T-helper 2 cell treated with Interferon-gamma antibody and Interleukin-4, amounts not matched to agents 5 μg/mL and 100 μg/mL, for 36 hours (primary cell): ENCODE measurements around the gene MRPS18A.

ENCODE experiments used
- DNase-seq: peaks from one replicate; pipeline ENCODE4 v3.0.0; 2021; ENCODE audit warnings: low spot score
- H3K27ac Mint-ChIP-seq: one replicate; pipeline ENCODE4 v1.8.0; 2021; ENCODE audit warnings: mild to moderate bottlenecking, mixed read lengths
- H3K27me3 Mint-ChIP-seq: one replicate; pipeline ENCODE4 v1.8.0; 2021; ENCODE audit warnings: low read depth, mixed read lengths
- H3K36me3 Mint-ChIP-seq: one replicate; pipeline ENCODE4 v1.8.0; 2021; ENCODE audit warnings: low read depth, mixed read lengths
- H3K4me1 Mint-ChIP-seq: one replicate; pipeline ENCODE4 v1.8.0; 2021; ENCODE audit warnings: low read depth, mixed read lengths
- H3K4me3 Mint-ChIP-seq: one replicate; pipeline ENCODE4 v1.8.0; 2022; ENCODE audit warnings: mild to moderate bottlenecking, moderate library complexity, mixed read lengths
- H3K9me3 Mint-ChIP-seq: one replicate; pipeline ENCODE4 v1.8.0; 2021; ENCODE audit warnings: mixed read lengths

The MRPS18A gene

DNA sequence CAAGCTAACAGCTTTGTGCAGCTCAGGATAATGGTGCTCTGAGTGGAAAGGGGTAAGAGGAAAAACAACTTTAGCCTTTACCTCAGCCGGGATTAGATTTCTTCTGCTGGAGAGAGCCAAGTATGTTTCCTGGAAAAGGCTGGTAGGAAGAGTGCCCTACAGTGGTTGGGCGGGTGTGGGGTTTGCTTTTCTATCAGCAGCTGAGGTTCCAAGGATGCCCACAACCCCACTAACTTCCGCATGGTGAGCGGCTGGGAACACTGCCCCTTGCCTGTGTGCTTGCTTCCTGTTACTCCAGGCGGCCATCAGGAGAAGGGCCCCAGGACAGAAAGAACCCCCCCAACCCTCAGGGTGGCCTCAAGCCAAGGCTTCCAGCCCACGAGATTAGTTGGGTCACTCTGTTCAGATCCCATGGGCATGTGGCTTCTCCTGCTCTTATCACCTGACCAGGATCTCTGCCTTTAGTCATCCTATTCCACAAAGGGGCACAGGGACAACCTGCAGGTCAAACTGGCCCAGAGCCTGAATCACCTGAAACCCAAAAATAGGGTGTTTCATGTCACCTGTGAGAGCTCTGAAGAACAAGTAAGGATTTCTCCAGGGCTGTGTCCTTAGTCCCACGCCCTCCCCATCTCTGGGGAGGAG, 10.5 kb downstream of the MRPS18A start:
- Mint-ChIP-seq H3K4me3 (no peak overlapping the region), H3K4me1 (no peaks in the 10 kb centered on the region), H3K36me3 (peaks cover 38% of the 10 kb centered on the region), H3K27ac (no peak overlapping the region), H3K9me3 (no peaks in the 10 kb centered on the region), H3K27me3 (no peaks in the 10 kb centered on the region)
- DNase-seq: no peak

GRCh38 chr6:43674921-43675320, 12.7 kb downstream of the MRPS18A start:
- H3K27me3 Mint-ChIP-seq: no peaks in the 10 kb centered on the region
- no peak overlapping the region for H3K27ac Mint-ChIP-seq
- peaks cover 11% of the 10 kb centered on the region for H3K4me1 Mint-ChIP-seq
- H3K4me3 Mint-ChIP-seq: no peak overlapping the region
- DNase-seq: no peak
- peaks cover 49% of the 10 kb centered on the region for H3K36me3 Mint-ChIP-seq
- no peaks in the 10 kb centered on the region for H3K9me3 Mint-ChIP-seq

- DNase-seq: no peak
- H3K27me3 Mint-ChIP-seq: no peaks in the 10 kb centered on the region
- H3K9me3 Mint-ChIP-seq: no peaks in the 10 kb centered on the region
- H3K27ac Mint-ChIP-seq: no peak overlapping the region
- H3K36me3 Mint-ChIP-seq: peaks cover 50% of the 10 kb centered on the region
- H3K4me1 Mint-ChIP-seq: peaks cover 14% of the 10 kb centered on the region
- H3K4me3 Mint-ChIP-seq: no peak overlapping the region
These were observed 13.3 kb downstream of the MRPS18A start for GRCh38 chr6:43674291-43674690.

DNA sequence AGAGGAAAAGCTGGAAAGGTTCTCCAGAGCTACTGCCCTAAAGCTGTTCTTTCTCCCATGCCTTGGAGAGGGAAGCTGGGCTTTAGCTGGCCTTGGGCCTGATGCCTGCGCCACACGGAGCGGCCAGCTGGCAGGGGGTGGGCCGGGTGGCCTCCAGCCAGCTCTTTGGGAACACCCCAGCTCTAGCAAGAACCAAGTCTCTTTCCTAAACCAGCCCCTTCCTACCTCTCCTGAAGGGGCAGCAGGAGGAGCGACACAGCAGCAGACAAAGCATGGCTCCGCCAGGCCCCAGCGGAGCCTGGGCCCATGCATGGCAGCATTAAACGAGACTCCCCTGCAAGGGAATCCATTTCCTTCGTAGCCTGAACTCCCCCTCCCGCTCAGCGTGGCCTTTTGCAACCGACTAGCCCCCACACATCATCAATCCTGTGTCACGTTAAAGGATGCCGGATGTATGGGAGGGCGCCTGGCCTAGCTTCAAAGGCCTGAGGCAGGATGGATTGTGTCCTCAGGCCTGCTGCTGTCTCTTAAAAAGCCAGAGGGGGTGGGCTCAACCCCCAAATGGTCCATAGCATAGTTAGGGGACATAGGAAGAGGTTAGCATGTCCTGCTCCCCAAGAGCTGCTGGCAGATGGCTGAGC, 14.0 kb downstream of the MRPS18A start:
- no peak for DNase-seq
- no peaks in the 10 kb centered on the region for H3K9me3 Mint-ChIP-seq
- no peaks in the 10 kb centered on the region for H3K27me3 Mint-ChIP-seq
- H3K27ac Mint-ChIP-seq: no peak overlapping the region
- H3K36me3 Mint-ChIP-seq: peaks cover 49% of the 10 kb centered on the region
- H3K4me1 Mint-ChIP-seq: peaks cover 15% of the 10 kb centered on the region
- no peak overlapping the region for H3K4me3 Mint-ChIP-seq

- no peaks in the 10 kb centered on the region for H3K9me3 Mint-ChIP-seq
- H3K36me3 Mint-ChIP-seq: peaks cover 41% of the 10 kb centered on the region
- H3K4me1 Mint-ChIP-seq: peaks cover 27% of the 10 kb centered on the region
- H3K4me3 Mint-ChIP-seq: no peak overlapping the region
- no peak overlapping the region for H3K27ac Mint-ChIP-seq
- DNase-seq: no peak
- H3K27me3 Mint-ChIP-seq: no peaks in the 10 kb centered on the region
These were observed 15.5 kb downstream of the MRPS18A start for GRCh38 chr6:43671801-43672690.

DNA sequence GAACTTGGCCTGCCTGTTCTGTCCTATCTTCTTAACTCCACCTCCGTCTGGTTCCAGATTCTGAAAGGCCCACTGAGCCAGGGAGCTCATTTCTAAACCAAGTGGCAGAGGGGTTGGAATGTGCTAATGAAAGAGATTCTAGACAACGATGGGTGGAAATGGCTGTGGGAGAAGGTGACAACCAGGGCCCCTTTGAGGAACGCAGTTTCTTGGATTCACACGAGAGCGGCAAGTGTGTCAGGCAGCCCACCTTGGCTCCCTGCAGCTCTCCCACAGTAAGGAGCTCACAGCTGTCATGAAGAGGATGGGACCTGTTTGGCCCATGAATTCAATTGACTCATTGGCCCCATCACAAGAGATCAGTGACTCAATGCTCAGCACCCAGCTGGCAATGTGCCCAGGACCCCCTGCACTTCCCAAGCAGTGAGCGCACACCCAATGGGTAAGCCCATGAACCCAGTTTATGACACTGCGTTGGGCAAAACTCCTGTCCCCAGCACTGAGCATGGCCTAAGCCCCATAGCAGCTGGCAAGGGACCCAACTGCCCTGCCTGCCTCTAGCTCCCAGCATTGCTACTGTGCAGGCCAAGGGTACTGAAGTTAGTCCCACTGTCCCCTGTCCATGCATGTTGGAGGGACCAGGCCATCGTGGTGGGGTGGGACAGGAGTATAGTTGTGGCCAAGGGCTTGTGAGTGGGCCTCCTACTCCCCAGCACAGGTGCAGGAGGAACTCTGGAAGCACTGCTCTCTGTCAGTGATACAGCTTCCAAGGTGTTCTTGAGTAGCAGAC, 16.4 kb downstream of the MRPS18A start:
- no peak for DNase-seq
- peak overlapping the region; percentile 77 for H3K27ac Mint-ChIP-seq
- H3K36me3 Mint-ChIP-seq: peaks cover 39% of the 10 kb centered on the region
- H3K4me1 Mint-ChIP-seq: peaks cover 27% of the 10 kb centered on the region
- H3K27me3 Mint-ChIP-seq: no peaks in the 10 kb centered on the region
- no peaks in the 10 kb centered on the region for H3K9me3 Mint-ChIP-seq
- no peak overlapping the region for H3K4me3 Mint-ChIP-seq

- no peaks in the 10 kb centered on the region for H3K27me3 Mint-ChIP-seq
- no peak for DNase-seq
- peak overlapping the region; percentile 22 for H3K4me3 Mint-ChIP-seq
- H3K27ac Mint-ChIP-seq: peak overlapping the region; percentile 77
- H3K9me3 Mint-ChIP-seq: no peaks in the 10 kb centered on the region
- H3K36me3 Mint-ChIP-seq: peaks cover 36% of the 10 kb centered on the region
- H3K4me1 Mint-ChIP-seq: peaks cover 27% of the 10 kb centered on the region
These were observed 17.0 kb downstream of the MRPS18A start for GRCh38 chr6:43670623-43670986.

DNA sequence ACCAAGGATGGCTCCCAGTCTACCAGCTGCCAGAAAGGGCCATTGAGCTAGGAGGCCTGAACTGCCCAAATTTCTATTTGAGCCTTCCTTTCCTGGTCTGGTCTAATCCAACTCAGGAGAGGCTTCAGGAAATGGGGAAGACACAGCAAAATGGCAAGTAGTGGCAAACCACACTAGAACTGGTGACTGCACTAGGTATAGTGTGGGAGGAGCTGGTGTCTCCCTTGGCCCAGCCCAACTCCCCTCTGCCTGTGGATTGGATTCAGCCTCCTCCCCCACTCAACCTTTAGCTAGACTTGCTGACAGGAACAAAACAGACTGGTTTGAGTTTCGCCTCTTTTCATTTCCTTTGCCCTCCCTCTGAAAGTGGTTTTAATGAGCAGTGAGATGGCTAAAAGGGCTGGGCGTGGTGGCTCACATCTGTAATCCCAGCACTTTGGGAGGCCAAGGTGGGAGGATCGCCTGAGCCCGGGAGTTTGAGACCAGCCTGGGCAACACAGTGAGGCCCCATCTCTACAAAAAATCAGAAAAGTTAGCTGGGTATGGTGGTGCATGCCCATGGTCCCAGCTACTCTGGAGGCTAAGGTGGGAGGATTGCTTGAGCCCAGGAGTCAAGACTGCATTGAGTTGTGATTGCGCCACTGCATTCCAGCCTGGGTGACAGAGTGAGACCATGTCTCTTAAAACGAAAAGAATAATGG, 17.5 kb downstream of the MRPS18A start:
- peak overlapping the region; percentile 77 for H3K27ac Mint-ChIP-seq
- no peaks in the 10 kb centered on the region for H3K27me3 Mint-ChIP-seq
- peaks cover 32% of the 10 kb centered on the region for H3K36me3 Mint-ChIP-seq
- H3K4me3 Mint-ChIP-seq: peak overlapping the region; percentile 22
- H3K9me3 Mint-ChIP-seq: no peaks in the 10 kb centered on the region
- H3K4me1 Mint-ChIP-seq: peaks cover 27% of the 10 kb centered on the region
- DNase-seq: peak; percentile 63

GRCh38 chr6:43669050-43669921, 18.3 kb downstream of the MRPS18A start:
- Mint-ChIP-seq H3K27ac (peak overlapping the region; percentile 41), H3K36me3 (peaks cover 24% of the 10 kb centered on the region), H3K4me3 (no peak overlapping the region), H3K27me3 (no peaks in the 10 kb centered on the region), H3K9me3 (no peaks in the 10 kb centered on the region), H3K4me1 (peaks cover 27% of the 10 kb centered on the region)
- DNase-seq: no peak

DNA sequence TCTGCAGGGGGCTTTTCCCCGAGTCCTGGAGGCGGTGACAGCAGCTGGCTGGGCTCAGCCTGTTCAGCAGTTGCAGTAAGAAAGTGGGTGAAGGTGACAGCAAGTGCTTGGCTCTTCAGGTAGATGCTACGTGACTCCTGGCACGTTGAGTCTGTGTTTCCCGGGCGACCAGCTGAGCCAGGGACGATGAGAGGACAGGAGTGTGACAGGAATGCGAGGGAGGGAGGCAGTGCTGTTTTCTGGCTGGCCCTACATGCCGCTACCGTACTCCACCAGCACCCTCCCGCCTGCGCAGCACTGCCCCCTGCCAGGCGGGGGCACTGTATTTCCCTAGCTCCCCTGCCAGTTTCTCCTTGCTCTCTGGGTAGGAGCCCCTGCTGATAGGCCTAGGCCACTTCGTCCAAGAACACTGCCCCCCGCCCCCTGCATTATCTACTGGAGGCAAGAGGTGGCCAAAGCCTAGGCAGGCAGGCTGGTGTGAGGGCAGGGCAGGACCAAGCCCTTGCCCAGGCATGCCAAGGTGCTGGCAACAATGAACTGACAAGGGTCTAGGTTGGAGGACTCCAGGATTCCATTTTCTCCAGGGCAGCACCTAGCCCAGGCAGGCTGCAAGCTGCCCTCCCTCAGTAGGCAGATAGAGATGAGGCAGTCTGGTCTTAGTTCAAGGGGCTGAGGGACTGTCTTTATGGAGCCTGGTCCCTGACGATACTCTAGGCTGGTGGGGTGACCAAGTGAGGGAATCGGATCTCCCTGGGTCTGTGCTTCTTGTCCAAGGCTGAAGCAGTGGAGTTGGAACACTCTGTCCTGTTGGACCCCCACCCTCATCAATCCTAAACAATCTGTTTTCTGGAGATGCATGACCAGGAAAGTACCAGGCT, 19.2 kb downstream of the MRPS18A start:
- peak overlapping the region; percentile 46 for H3K27ac Mint-ChIP-seq
- DNase-seq: peak; percentile 35
- peaks cover 27% of the 10 kb centered on the region for H3K4me1 Mint-ChIP-seq
- peaks cover 23% of the 10 kb centered on the region for H3K36me3 Mint-ChIP-seq
- peak overlapping the region; percentile 12 for H3K4me3 Mint-ChIP-seq
- H3K27me3 Mint-ChIP-seq: no peaks in the 10 kb centered on the region
- H3K9me3 Mint-ChIP-seq: no peaks in the 10 kb centered on the region

- H3K9me3 Mint-ChIP-seq: no peaks in the 10 kb centered on the region
- peaks cover 17% of the 10 kb centered on the region for H3K36me3 Mint-ChIP-seq
- no peaks in the 10 kb centered on the region for H3K27me3 Mint-ChIP-seq
- H3K4me3 Mint-ChIP-seq: peak overlapping the region; percentile 51
- peak overlapping the region; percentile 57 for H3K27ac Mint-ChIP-seq
- DNase-seq: peak; percentile 64
- H3K4me1 Mint-ChIP-seq: peaks cover 31% of the 10 kb centered on the region
These were observed 20.1 kb downstream of the MRPS18A start for GRCh38 chr6:43667245-43668150.
